ENCODE data around the gene CTSD. TPM values are rescaled to one million over a fixed set of nuclear protein-coding genes. Genes with fewer than 3 reads are reported as not detected.

The CTSD gene
- total RNA-seq (2022; extraction: Qiagen RNA extraction): 343 to 631 TPM (median 535 TPM) in 5 replicates

DNA sequence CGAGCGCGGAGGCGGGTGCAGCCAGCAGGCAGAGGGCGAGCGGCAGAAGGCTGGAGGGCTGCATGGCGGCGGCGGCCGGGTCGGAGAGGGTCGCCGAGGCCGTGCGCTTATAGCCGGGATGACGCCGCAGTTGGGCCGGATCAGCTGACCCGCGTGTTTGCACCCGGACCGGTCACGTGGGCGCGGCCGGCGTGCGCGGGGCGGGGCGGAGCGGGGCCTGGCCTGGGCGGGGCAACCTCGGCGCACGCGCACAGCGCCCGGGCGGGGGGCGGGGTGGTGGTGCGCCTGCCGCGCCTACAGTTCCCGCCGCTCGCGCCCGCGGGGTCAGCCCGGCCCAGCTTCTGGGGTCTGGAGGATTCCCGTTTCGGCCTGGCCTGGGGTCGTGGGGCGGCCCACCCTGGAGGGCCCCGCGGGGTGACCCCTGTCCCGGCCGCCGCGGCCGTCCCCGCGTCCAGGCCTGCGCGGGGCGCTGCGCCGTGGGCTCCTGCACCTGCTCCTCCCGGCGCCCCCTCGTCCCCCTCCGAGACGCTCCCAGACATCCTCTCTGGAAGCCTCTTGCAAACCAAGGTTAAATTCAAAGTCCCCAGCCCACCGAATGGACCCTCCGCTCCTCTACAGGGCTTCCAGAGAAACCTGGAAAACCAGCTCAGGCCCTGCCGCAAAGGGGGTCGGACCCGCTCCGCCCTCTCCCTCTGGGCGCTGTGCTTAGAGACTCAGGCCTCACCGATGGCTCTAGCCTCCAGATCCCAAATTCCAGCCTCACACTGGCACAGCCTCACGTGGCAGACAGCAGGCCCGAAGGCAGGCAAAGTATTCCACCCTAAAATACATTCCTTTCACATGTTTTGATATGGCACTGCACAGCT lies at the start of gene CTSD:
Gene CTSD, minus strand, starts transcription at position 132 of the 866 bp plus-strand sequence. Its CDS starts 68 bp downstream, at position 64.

DNA sequence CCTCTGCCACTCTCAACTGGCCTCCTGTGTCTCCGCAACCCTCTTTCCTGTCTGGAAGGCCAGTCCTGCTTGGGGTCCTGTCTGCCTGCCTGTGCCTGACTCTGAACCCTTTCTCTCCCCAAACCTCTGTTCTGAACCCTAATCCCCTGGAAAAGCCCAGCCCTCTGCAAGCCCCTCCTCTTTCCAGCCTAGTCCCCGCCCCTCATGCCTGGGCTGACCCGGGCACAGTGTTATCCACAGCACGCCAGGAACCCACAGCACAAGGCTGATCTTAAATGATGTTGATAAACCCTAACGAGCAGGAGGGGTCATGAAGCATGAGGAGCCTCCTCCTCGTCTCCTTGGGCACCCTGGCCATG lies 13.3 kb downstream of the CTSD start, which contains the start of gene IFITM10:
Gene IFITM10, minus strand, starts transcription at position 115 of the 359 bp plus-strand sequence. CDS start 153 bp downstream, outside the sequence.

Other genes starting within 250 kb of the CTSD start
- gene DUSP8, start 191.7 kb downstream of the CTSD start, total RNA-seq (2022; extraction: Qiagen RNA extraction): 0.78 to 1.8 TPM (median 1.3 TPM) in 5 replicates
- gene KRTAP5-1, start 178.6 kb downstream of the CTSD start, total RNA-seq (2022; extraction: Qiagen RNA extraction): not detected in 5 replicates
- not detected in 5 replicates for gene KRTAP5-2, start 165.6 kb downstream of the CTSD start, total RNA-seq (2022; extraction: Qiagen RNA extraction)
- gene KRTAP5-3, start 155.5 kb downstream of the CTSD start, total RNA-seq (2022; extraction: Qiagen RNA extraction): not detected in 5 replicates
- gene KRTAP5-4, start 141.8 kb downstream of the CTSD start, total RNA-seq (2022; extraction: Qiagen RNA extraction): not detected in 5 replicates
- not detected in 5 replicates for gene KRTAP5-5, start 134.2 kb downstream of the CTSD start, total RNA-seq (2022; extraction: Qiagen RNA extraction)
- not detected in 5 replicates for gene KRTAP5-6, start 66.7 kb downstream of the CTSD start, total RNA-seq (2022; extraction: Qiagen RNA extraction)
- gene IFITM10, start 13.3 kb downstream of the CTSD start, total RNA-seq (2022; extraction: Qiagen RNA extraction): 1.1 to 2.7 TPM (median 1.3 TPM) in 5 replicates
- 0.26 to 0.73 TPM (median 0.42 TPM) in 5 replicates for gene SYT8, start 71.1 kb upstream of the CTSD start, total RNA-seq (2022; extraction: Qiagen RNA extraction)
- 0.31 to 0.33 TPM in 2 of 5 replicates, not detected in the others for gene TNNI2, start 75.1 kb upstream of the CTSD start, total RNA-seq (2022; extraction: Qiagen RNA extraction)
- gene LSP1, start 89.2 kb upstream of the CTSD start, total RNA-seq (2022; extraction: Qiagen RNA extraction): 1.6 to 2.9 TPM (median 2.0 TPM) in 5 replicates
- gene PRR33, start 128.0 kb upstream of the CTSD start, total RNA-seq (2022; extraction: Qiagen RNA extraction): not detected in 5 replicates
- gene TNNT3, start 155.8 kb upstream of the CTSD start, total RNA-seq (2022; extraction: Qiagen RNA extraction): 0.15 to 0.25 TPM in 2 of 5 replicates, not detected in the others
- 132 to 153 TPM (median 143 TPM) in 5 replicates for gene MRPL23, start 183.4 kb upstream of the CTSD start, total RNA-seq (2022; extraction: Qiagen RNA extraction)
- gene H19, start 233.9 kb upstream of the CTSD start, total RNA-seq (2022; extraction: Qiagen RNA extraction): 10.4 to 29.9 TPM (median 23.5 TPM) in 5 replicates

Data from A549 treated with dexamethasone at 1 μM for 4 hours (cell line).